ENCODE measurements around the gene ATF7.

Gene ATF7

DNA sequence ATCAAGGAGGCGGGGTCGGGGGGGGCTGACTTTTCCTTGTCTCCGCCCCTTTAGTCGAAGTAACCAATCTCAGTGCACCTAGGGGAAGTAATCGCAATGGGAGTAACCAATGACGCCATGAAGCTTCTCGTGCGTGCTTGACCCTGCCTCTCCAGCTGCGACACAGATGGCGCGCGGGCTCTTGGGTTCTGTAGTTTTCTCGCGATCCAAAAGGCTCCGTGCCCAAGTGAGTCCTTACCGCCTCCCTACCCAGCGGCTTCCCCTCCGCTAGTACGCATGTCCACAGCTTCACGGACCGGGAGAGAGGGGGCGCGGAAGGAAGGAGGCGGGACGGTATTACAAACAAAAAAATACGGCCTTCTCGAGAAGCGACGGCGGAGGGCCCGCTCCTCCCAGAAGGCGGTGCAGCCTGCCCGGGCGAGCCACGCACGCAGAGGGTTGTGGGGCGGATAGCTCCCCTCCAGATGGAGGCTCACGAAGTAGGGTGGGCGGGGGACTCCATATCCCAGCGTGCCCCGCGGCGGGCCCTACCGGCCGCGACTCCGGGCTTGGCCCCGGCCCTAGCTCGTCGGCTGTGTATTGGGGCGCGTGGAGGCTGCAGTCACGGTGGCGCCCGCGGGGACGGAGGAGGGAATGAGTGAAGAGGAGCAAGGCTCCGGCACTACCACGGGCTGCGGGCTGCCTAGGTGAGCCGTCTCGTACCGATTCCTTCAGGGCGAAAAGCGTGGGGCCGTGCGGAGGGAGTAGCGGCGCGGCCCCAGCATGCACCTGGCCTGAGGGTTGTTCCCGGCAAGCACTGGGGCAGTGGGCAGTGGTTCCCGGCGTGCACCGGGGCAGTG, 125.2 kb downstream of the ATF7 start, which contains the start of gene TARBP2 (continued):
- no peak for TF ChIP-seq TRIM28 (IDR thresholded peaks at IDR 0.05; ENCODE audit: borderline replicate concordance, low read length)
- TF ChIP-seq, protein P1, sequence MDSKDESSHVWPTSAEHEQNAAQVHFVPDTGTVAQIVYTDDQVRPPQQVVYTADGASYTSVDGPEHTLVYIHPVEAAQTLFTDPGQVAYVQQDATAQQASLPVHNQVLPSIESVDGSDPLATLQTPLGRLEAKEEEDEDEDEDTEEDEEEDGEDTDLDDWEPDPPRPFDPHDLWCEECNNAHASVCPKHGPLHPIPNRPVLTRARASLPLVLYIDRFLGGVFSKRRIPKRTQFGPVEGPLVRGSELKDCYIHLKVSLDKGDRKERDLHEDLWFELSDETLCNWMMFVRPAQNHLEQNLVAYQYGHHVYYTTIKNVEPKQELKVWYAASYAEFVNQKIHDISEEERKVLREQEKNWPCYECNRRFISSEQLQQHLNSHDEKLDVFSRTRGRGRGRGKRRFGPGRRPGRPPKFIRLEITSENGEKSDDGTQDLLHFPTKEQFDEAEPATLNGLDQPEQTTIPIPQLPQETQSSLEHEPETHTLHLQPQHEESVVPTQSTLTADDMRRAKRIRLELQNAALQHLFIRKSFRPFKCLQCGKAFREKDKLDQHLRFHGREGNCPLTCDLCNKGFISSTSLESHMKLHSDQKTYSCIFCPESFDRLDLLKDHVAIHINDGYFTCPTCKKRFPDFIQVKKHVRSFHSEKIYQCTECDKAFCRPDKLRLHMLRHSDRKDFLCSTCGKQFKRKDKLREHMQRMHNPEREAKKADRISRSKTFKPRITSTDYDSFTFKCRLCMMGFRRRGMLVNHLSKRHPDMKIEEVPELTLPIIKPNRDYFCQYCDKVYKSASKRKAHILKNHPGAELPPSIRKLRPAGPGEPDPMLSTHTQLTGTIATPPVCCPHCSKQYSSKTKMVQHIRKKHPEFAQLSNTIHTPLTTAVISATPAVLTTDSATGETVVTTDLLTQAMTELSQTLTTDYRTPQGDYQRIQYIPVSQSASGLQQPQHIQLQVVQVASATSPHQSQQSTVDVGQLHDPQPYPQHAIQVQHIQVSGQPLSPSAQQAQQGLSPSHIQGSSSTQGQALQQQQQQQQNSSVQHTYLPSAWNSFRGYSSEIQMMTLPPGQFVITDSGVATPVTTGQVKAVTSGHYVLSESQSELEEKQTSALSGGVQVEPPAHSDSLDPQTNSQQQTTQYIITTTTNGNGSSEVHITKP (tag by site-specific recombination; IDR thresholded peaks at IDR 0.05), result 0 out of 2 replicates have a peak, but pooled peaks have one; percentile 26
- TF ChIP-seq FEZF1 (tag by site-specific recombination; IDR thresholded peaks at IDR 0.05), result peak; percentile 13; the same call in 1 of the 2 replicates
- peak; percentile 98 for TF ChIP-seq ZEB2 (tag by site-specific recombination; IDR thresholded peaks at IDR 0.05)
- peak; percentile 66; the same call in 1 of the 2 replicates for TF ChIP-seq ZFP69B (tag by site-specific recombination; IDR thresholded peaks at IDR 0.05)
- TF ChIP-seq ZNF350 (tag by site-specific recombination; IDR thresholded peaks at IDR 0.05), result no peak
- TF ChIP-seq ZNF596 (tag by site-specific recombination; IDR thresholded peaks at IDR 0.05), result no peak
- no peak for TF ChIP-seq ZNF223 (tag by site-specific recombination; IDR thresholded peaks at IDR 0.05)
- TF ChIP-seq YY2 (tag by site-specific recombination; IDR thresholded peaks at IDR 0.05), result peak; percentile 70
- TF ChIP-seq ZNF221 (tag by site-specific recombination; IDR thresholded peaks at IDR 0.05; ENCODE audit: borderline replicate concordance), result no peak
- no peak for TF ChIP-seq ZNF510 (tag by site-specific recombination; IDR thresholded peaks at IDR 0.05; ENCODE audit: insufficient replicate concordance)
- TF ChIP-seq, protein P2, sequence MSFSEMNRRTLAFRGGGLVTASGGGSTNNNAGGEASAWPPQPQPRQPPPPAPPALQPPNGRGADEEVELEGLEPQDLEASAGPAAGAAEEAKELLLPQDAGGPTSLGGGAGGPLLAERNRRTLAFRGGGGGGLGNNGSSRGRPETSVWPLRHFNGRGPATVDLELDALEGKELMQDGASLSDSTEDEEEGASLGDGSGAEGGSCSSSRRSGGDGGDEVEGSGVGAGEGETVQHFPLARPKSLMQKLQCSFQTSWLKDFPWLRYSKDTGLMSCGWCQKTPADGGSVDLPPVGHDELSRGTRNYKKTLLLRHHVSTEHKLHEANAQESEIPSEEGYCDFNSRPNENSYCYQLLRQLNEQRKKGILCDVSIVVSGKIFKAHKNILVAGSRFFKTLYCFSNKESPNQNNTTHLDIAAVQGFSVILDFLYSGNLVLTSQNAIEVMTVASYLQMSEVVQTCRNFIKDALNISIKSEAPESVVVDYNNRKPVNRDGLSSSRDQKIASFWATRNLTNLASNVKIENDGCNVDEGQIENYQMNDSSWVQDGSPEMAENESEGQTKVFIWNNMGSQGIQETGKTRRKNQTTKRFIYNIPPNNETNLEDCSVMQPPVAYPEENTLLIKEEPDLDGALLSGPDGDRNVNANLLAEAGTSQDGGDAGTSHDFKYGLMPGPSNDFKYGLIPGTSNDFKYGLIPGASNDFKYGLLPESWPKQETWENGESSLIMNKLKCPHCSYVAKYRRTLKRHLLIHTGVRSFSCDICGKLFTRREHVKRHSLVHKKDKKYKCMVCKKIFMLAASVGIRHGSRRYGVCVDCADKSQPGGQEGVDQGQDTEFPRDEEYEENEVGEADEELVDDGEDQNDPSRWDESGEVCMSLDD (tag by site-specific recombination; IDR thresholded peaks at IDR 0.05), result peak; percentile 89
- peak; percentile 66 for TF ChIP-seq ZNF121 (tag by site-specific recombination; IDR thresholded peaks at IDR 0.05)
- TF ChIP-seq KLF7 (tag by site-specific recombination; IDR thresholded peaks at IDR 0.05; ENCODE audit: borderline replicate concordance), result peak; percentile 46; the same call in 1 of the 2 replicates
- TF ChIP-seq, protein P3, sequence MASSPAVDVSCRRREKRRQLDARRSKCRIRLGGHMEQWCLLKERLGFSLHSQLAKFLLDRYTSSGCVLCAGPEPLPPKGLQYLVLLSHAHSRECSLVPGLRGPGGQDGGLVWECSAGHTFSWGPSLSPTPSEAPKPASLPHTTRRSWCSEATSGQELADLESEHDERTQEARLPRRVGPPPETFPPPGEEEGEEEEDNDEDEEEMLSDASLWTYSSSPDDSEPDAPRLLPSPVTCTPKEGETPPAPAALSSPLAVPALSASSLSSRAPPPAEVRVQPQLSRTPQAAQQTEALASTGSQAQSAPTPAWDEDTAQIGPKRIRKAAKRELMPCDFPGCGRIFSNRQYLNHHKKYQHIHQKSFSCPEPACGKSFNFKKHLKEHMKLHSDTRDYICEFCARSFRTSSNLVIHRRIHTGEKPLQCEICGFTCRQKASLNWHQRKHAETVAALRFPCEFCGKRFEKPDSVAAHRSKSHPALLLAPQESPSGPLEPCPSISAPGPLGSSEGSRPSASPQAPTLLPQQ (tag by site-specific recombination; IDR thresholded peaks at IDR 0.05), result peak; percentile 91; the same call in 1 of the 2 replicates
- TF ChIP-seq ZNF335 (tag by site-specific recombination; conservative IDR thresholded peaks at IDR 0.05), result peak; percentile 99
- peak; percentile 60; the same call in 1 of the 2 replicates for TF ChIP-seq KLF9 (tag by site-specific recombination; IDR thresholded peaks at IDR 0.05; ENCODE audit: low read depth)
- TF ChIP-seq KLF8 (tag by site-specific recombination; IDR thresholded peaks at IDR 0.05), result peak; percentile 89
- TF ChIP-seq, protein P4, sequence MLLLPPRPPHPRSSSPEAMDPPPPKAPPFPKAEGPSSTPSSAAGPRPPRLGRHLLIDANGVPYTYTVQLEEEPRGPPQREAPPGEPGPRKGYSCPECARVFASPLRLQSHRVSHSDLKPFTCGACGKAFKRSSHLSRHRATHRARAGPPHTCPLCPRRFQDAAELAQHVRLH (tag by site-specific recombination; IDR thresholded peaks at IDR 0.05), result peak; percentile 100
- TF ChIP-seq, protein P5, sequence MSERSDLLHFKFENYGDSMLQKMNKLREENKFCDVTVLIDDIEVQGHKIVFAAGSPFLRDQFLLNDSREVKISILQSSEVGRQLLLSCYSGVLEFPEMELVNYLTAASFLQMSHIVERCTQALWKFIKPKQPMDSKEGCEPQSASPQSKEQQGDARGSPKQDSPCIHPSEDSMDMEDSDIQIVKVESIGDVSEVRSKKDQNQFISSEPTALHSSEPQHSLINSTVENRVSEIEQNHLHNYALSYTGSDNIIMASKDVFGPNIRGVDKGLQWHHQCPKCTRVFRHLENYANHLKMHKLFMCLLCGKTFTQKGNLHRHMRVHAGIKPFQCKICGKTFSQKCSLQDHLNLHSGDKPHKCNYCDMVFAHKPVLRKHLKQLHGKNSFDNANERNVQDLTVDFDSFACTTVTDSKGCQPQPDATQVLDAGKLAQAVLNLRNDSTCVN (tag by site-specific recombination; optimal IDR thresholded peaks at IDR 0.05), result peak; percentile 89
- TF ChIP-seq, protein P6, sequence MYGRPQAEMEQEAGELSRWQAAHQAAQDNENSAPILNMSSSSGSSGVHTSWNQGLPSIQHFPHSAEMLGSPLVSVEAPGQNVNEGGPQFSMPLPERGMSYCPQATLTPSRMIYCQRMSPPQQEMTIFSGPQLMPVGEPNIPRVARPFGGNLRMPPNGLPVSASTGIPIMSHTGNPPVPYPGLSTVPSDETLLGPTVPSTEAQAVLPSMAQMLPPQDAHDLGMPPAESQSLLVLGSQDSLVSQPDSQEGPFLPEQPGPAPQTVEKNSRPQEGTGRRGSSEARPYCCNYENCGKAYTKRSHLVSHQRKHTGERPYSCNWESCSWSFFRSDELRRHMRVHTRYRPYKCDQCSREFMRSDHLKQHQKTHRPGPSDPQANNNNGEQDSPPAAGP (tag by site-specific recombination; IDR thresholded peaks at IDR 0.05), result peak; percentile 96
- TF ChIP-seq OSR2 (tag by site-specific recombination; IDR thresholded peaks at IDR 0.05), result no peak
- peak; percentile 95 for TF ChIP-seq ZNF629 (tag by site-specific recombination; IDR thresholded peaks at IDR 0.05)
- TF ChIP-seq HOXC10 (CRISPR knock-in tag; IDR thresholded peaks at IDR 0.05), result 0 out of 2 replicates have a peak, but pooled peaks have one; percentile 55
- TF ChIP-seq EGR2 (tag by site-specific recombination; IDR thresholded peaks at IDR 0.05; ENCODE audit: low read depth), result peak; percentile 87
- 0 out of 2 replicates have a peak, but pooled peaks have one; percentile 22 for TF ChIP-seq ZSCAN16 (tag by site-specific recombination; IDR thresholded peaks at IDR 0.05)

All from HEK293 (cell line).